GM12801 (cell line): ENCODE results near the gene OR51B2.

ENCODE experiments used
- TF ChIP-seq, protein P1 (sequence below): IDR thresholded peaks from one replicate; pipeline ENCODE4 v1.5.1; 2011; ENCODE audit warnings: control low read depth; ENCODE audit not compliant: insufficient read length; ENCODE audit errors: extremely low read depth

OR51B2 gene, protein sequence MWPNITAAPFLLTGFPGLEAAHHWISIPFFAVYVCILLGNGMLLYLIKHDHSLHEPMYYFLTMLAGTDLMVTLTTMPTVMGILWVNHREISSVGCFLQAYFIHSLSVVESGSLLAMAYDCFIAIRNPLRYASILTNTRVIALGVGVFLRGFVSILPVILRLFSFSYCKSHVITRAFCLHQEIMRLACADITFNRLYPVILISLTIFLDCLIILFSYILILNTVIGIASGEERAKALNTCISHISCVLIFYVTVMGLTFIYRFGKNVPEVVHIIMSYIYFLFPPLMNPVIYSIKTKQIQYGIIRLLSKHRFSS

DNA sequence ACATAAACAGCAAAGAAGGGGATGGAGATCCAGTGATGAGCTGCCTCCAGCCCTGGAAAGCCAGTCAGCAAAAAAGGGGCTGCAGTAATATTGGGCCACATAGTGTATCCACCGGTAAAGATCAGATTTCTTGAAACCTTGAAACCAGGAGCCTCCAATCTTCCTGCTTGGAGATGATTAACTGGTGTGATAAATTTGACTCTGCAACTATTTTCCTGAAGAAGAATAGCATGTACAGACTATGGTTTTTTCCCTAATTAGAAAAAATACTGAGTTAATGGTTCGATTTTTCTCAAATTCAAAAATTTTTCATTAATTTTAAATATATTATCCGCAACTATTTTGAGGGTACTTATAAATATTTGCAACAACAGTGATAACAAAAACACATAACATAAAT, at the start of gene OR51B2:
Gene OR51B2 (minus strand): TSS at position 101 of the 400 bp plus-strand sequence. CDS start 0 bp downstream, at position 101.
- TF ChIP-seq, protein P1, sequence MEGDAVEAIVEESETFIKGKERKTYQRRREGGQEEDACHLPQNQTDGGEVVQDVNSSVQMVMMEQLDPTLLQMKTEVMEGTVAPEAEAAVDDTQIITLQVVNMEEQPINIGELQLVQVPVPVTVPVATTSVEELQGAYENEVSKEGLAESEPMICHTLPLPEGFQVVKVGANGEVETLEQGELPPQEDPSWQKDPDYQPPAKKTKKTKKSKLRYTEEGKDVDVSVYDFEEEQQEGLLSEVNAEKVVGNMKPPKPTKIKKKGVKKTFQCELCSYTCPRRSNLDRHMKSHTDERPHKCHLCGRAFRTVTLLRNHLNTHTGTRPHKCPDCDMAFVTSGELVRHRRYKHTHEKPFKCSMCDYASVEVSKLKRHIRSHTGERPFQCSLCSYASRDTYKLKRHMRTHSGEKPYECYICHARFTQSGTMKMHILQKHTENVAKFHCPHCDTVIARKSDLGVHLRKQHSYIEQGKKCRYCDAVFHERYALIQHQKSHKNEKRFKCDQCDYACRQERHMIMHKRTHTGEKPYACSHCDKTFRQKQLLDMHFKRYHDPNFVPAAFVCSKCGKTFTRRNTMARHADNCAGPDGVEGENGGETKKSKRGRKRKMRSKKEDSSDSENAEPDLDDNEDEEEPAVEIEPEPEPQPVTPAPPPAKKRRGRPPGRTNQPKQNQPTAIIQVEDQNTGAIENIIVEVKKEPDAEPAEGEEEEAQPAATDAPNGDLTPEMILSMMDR, result no peak

DNA sequence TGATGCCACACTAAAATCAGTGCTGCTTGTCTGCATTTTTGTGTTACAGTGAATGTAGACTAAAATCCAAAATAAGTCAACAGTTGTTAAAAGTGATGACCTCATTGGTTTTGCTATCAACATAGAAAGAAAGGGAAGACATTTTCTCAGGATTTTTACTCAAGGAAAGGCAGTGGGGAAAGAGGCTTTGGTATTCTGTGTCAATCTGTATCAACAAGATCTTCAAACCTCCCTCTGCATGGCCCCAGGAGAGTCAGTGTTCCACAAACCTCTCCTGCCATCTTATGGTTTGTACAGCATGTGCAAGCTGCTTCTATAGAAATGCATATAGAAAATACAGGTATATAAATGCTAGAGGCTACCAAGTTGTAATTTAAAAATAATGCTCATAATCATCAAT, 45.7 kb upstream of the OR51B2 start:
- TF ChIP-seq, protein P1, result no peak

DNA sequence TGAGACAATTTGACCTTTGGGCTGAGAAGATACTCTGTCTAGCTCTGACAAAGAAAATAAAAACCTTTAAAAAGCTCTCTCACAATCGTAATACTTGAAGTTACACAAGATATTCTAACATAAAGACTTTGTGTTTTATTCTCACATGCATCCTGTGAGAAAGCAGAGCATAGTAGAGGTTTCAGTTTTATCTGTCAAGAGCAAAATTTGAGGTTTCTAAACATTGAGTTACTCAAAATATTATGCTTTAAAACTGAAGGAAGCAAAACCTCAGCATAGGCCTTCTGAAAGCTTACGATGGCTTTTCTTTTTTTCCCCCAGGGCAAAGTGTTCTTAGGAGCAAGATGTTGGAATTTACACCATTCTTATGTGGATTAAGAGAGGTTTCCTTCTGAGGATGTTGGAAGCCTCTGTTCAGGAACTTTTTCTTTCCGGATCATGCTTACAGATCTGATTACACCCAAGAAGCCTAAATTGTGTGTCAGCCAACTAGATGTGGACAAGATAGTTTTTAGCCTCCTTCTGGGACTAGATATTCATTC, 44.5 kb upstream of the OR51B2 start:
- TF ChIP-seq, protein P1, result no peak

DNA sequence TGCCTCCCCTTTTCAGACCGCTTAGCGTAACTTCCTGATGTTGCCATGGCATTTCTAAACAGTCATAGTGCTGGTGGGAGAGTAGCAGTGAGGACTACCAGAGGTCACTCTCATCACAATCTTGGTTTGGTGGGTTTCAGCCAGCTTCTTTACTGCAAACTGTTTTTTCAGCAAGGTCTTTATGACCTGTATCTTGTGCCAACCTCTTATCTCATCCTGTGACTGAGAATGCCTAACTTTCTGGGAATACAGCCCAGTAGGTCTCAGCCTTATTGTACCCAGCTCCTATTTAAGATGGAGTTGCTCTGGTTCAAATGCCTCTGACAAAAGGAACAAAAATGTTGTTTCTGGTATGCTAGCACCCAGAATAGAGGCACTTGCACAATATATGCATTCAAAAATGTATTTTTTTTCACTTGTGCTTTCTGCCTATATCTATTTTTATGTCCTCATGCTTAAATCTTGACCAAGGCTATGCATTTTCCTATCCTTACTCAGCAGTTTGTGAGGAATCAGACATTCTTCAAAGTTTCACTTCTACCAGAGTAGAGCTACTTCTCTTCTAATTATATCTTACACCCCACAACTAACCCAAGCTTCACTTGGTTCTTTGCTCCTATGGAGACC, 43.5 kb upstream of the OR51B2 start:
- TF ChIP-seq, protein P1, result no peak

DNA sequence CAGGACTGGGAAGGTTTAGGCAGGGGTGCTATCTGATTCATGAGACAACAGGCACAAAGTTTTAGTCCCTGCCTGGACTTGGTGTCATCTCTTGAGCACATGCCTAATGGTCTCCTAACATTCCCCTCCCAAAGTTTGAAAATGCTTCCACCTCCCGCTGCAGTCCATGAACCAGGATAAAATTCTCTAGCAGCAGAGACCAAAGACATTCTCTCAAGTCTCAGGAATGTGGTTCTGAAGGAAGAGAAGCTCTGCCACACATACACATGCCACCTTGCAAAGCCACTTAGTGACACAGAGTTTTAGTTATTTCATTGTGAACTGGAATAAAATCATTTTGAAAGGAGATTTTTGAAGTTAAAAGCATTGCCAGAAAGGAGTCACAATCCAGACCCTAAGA, 42.8 kb upstream of the OR51B2 start:
- TF ChIP-seq, protein P1, result no peak

DNA sequence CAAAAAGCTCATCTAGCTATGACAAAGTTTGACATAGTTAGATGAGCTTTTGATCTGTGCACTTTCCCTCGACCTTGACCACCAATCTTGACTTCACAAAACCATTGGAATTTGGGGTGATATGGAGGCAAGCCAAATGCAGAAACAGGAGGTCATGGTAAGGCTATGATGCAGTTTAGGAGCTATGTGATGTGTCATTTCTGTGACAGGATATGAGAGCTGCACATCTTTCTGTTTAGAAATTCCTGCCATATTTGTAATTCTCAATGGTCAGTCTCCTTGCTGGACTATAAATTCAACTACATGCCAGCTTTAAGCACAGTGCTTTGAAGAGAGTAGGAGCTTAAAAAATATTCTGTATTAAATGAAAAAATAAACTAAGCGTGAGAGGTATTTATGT, 40.1 kb upstream of the OR51B2 start:
- TF ChIP-seq, protein P1, result no peak

DNA sequence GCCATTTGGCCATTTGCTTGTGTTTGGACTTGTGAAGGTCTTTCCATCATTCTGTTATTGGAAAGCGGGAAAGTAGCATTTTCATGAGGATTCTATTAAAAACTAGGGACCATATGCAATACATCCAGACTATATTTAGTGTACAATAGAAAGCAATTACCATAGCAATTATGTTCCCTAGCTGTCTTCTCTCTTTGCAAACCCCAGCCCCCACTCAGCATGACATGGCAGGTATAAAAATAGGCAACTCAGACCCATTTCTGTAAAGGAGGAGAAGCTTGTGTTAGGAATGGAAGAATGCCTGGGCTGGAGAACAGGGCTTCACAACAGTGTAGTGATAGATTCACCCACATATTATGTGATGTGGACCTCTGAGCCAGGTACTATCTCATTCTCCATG, 39.6 kb upstream of the OR51B2 start:
- TF ChIP-seq, protein P1, result no peak
